Ovary (tissue), 9 donors: ENCODE results near the gene TMEM234. TPM values are rescaled to one million over a fixed set of nuclear protein-coding genes. Genes with fewer than 3 reads are reported as not detected.

Source experiments
- DNase-seq, 5 donors: peaks; one replicate each; pipeline ENCODE4 v3.0.0-alpha.2; 2019 to 2020
- H3K27ac ChIP-seq, 2 donors: fragments of 200-600 bp; one replicate each; pipeline versions ENCODE4 v1.5.1 to v1.8.0; 2019 to 2022
- H3K27me3 ChIP-seq: fragments of 200-600 bp; one replicate; pipeline ENCODE4 v1.8.0; 2022
- H3K36me3 ChIP-seq: fragments of 200-600 bp; sonication (generic); one replicate; pipeline ENCODE4 v1.5.1; 2019
- H3K4me1 ChIP-seq: one replicate; pipeline ENCODE4 v1.8.1; 2013; ENCODE audit warnings: mild to moderate bottlenecking, moderate library complexity; ENCODE audit not compliant: insufficient read depth
- H3K4me3 ChIP-seq: fragments of 200-600 bp; sonication (generic); one replicate; pipeline ENCODE4 v1.5.1; 2017
- H3K9me3 ChIP-seq, 2 donors: fragments of 200-600 bp in 1 of 2; sonication (generic) in 1 of 2; one replicate each; pipeline versions ENCODE4 v1.5.1 to v1.8.1; 2013 to 2019; ENCODE audit warnings: mild to moderate bottlenecking in 1 of 2, moderate library complexity in 1 of 2
- EP300 ChIP-seq: sonication (generic); formaldehyde crosslinking; IDR thresholded peaks from one replicate; pipeline ENCODE4 v1.6.1; 2017; ENCODE audit warnings: antibody characterized with exemption
- POLR2A ChIP-seq: fragments of 450-650 bp; IDR thresholded peaks from one replicate; pipeline ENCODE4 v1.6.1; 2017; ENCODE audit warnings: antibody characterized with exemption, mild to moderate bottlenecking, moderate library complexity
- WGBS, 3 donors: extraction: QIAGEN DNeasy Blood & Tissue Kit in 1 of 3; methylation state at CpG; one replicate each; pipeline versions ENCODE4 v1.1.5 to v1.1.7; 2013 to 2017; 5-methylcytosine and 5-hydroxymethylcytosine counted together
- intact Hi-C, 4 donors: fragments of 100-400 bp; cut with DNase I; formaldehyde crosslinking; loops; one replicate each; pipeline versions ENCODE4 v1.11.0 to v1.15.1; 2022 to 2023
- polyA plus RNA-seq, 2 donors: library from polyadenylated mRNA; stranded (reverse); fragments of 200-250 nt in 1 of 2; fragments of 350-450 nt in 1 of 2; fragmentation: Illumina TruSeq in 1 of 2; extraction: RNeasy Lipid Tissue Mini Kit (QIAGEN cat#74804) in 1 of 2; gene quantifications; one replicate each; pipeline ENCODE4 v1.2.3, GENCODE V29; 2013 to 2014
- total RNA-seq, 7 donors: library from RNA; depleted of rRNA in 2 of 7; stranded (reverse); fragments of >200 nt in 2 of 7; fragmentation: NEBNext Ultra II Directional in 3 of 7; extraction: Animal tissue kit (Norgen Biotek cat#: 25700) in 3 of 7; gene quantifications; one replicate each; pipeline versions ENCODE4 v1.1.0 to v1.2.4, GENCODE V29; 2016 to 2023
- TF ChIP-seq, protein P1 (sequence below), 3 donors: fragments of 450-650 bp in 2 of 3; fragments of 200-600 bp in 1 of 3; IDR thresholded peaks; one replicate each; pipeline versions ENCODE4 v1.5.1 to v1.8.0; 2016 to 2022; ENCODE audit warnings: antibody characterized with exemption in 3 of 3, mild to moderate bottlenecking in 1 of 3
- donor health status: DM: no; HTN: no; CAD: no; lungs with moderate emphysema.
- donor health status: DM: no; HTN: no; CAD: no.
- donor health status: Bipolar disorder and iron deficiency.
- donor health status: DM: yes; HTN: yes; CAD: no.
- donor health status: DM: no; HTN: no; CAD: no.
- donor health status: DM: yes; HTN: yes; CAD: no.

Gene TMEM234
- total and polyA plus RNA-seq, 9 donors = 9.4 to 34.6 (median 21.6) TPM

DNA sequence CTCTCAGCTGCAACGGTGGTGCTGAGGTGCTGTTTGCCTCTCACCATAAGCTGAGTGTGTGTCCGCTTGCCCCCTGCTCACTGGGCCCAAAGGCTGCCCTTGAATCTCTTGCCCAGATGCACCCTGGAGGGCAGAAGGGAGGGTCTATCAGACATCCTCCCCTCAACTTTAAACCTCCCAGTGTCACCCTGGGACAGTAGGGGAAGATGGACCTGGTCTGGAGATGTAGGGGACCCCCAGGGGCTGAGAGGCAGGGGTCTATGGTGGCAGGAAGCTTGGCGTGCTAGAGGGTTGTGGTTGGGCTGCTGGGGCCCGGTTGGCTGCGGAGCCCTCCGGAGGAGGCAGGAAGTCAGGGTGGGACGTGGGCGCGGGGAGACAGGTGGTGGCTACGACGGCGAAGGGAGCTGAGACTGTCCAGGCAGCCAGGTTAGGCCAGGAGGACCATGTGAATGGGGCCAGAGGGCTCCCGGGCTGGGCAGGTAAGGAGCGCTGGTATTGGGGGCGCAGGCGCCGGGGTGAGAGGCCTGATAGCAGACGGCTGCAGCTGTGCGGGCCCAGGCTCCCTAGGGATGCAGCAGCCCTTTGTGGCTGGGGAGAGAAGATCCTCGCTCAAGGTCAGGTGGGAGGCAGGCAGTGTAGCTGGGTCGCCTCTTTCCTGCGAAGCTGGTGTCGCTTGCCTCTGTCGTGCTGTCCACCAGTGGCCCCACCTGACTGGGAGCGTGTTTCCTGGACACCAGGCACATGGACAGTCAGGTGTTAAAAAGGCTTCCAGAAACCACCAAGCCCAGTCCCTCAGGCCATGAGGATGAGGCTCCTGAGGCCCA is 29.0 kb upstream of the TMEM234 start, which contains the start of gene LCK:
TSS of gene LCK (plus strand) at position 373 of the 824 bp plus-strand sequence. CDS start 23,065 bp downstream, outside the sequence.
- intact Hi-C loops = no loop called here

DNA sequence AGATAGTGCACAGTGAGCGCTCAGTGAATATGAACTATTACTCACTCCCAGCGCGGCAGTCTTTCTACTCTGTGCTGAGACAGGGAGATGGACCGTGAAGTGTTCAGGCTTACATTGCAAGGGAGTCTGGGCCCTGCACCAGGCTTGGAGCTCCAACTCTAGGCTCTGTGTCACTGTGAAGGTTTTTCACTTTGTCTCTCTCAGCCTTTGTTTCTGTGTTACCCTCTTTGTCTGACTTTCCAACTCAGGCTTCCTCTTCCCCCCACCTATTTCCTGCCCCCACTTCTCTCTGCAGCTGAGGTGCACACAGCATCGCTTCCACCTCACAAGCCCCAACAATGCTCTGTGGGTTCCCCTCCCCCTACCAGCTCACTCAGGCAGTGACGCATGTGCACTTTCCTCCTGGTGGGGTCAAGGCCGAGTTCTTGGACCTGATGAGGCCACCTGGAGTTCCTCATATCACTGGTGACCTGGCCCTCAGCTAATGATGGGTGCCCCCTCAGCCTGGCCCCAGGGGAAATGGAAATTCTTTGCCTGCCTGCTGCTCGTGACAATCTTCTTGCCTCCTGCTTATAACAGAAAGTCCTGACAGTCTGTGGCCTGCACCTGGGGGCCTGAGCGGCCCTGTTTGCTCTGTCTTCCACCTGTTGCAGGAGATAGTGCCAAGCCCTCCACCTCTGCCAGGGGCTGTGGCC is 27.8 kb upstream of the TMEM234 start:
- Histone ChIP-seq H3K27me3 (no peaks in the 10 kb centered on the region), H3K9me3 (no peaks in the 10 kb centered on the region), H3K4me3 (no peak overlapping the region), H3K36me3 (no peaks in the 10 kb centered on the region), H3K4me1 (peaks cover 12% of the 10 kb centered on the region), H3K27ac (no peak overlapping the region)
- DNase-seq = peak in 4 of 5 donors; percentile 34 to 62 (median 42)
- intact Hi-C loops = loop anchor here in 1 of 4 donors (10.0 kb wide), 1 partner anchor 115 kb away; the partner anchor contains the start of genes FAM229A and TSSK3
- TF ChIP-seq POLR2A (no peak), EP300 (no peak)
- TF ChIP-seq, protein P1, sequence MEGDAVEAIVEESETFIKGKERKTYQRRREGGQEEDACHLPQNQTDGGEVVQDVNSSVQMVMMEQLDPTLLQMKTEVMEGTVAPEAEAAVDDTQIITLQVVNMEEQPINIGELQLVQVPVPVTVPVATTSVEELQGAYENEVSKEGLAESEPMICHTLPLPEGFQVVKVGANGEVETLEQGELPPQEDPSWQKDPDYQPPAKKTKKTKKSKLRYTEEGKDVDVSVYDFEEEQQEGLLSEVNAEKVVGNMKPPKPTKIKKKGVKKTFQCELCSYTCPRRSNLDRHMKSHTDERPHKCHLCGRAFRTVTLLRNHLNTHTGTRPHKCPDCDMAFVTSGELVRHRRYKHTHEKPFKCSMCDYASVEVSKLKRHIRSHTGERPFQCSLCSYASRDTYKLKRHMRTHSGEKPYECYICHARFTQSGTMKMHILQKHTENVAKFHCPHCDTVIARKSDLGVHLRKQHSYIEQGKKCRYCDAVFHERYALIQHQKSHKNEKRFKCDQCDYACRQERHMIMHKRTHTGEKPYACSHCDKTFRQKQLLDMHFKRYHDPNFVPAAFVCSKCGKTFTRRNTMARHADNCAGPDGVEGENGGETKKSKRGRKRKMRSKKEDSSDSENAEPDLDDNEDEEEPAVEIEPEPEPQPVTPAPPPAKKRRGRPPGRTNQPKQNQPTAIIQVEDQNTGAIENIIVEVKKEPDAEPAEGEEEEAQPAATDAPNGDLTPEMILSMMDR (IDR thresholded peaks at IDR 0.05) = no peak
- 47 to 56% (median 51%) methylated on average over 9 of the region's 9 CpGs for WGBS, 3 donors

More for the DNA sequence above, 29.0 kb upstream of the TMEM234 start, which contains the start of gene LCK:
- no peak for DNase-seq
- TF ChIP-seq, protein P1 (IDR thresholded peaks at IDR 0.05) = no peak
- no peak for TF ChIP-seq POLR2A
- no peak for TF ChIP-seq EP300
- Histone ChIP-seq H3K9me3 (no peaks in the 10 kb centered on the region), H3K27ac (no peak within 1 kb of the TSS), H3K27me3 (no peaks in the 10 kb centered on the region), H3K4me3 (no peak within 1 kb of the TSS), H3K4me1 (peaks cover 12% of the 10 kb centered on the region), H3K36me3 (no peaks in the 10 kb centered on the region)
- 66 to 77% (median 76%) methylated on average over 25 of the region's 25 CpGs for WGBS, 3 donors

DNA sequence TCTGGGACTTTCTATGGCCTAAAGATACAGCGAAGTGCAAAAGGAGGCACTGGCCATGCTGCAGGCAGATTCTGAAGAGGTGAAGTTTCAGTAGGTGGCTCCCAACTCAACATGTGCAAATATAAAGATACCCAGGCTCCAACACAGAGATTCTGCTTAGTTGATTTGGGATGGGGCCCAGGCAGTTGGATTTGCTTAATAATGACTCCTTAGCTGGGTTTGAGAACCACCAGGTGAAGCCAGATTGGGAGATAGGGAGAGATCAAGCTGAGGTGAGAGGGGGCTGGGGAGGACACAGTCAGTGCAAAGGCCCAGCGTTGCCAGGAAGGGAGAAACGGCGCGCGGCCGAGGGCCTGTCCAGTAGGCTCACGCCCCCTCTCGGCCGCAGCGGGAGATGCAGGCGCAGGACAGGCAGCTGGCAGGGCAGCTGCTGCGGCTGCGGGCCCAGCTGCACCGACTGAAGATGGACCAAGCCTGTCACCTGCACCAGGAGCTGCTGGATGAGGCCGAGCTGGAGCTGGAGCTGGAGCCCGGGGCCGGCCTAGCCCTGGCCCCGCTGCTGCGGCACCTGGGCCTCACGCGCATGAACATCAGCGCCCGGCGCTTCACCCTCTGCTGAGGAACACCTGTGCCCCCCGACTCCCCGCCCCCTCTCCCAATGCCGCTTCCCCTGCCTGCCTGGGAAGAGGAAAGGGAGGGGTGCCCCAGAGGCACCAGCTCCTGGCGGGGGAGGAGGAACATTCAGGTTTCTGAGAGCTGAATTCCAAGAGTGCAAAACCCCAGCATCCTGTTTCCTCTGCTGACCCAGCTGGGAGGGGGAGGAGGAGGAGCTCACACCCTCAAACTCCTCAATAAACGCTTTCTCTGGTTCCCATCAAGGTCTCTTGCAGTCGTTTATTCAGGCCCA is 26.1 kb upstream of the TMEM234 start:
- no peak overlapping the region for H3K4me3 ChIP-seq
- no peaks in the 10 kb centered on the region for H3K36me3 ChIP-seq
- WGBS, 3 donors = 6 to 11% (median 7%) methylated on average over 14 to 31 of the region's 31 CpGs
- no peak for TF ChIP-seq POLR2A
- TF ChIP-seq, protein P1 (IDR thresholded peaks at IDR 0.05) = peak; percentile 33 to 81 (median 76)
- H3K27me3 ChIP-seq = no peaks in the 10 kb centered on the region
- peak; percentile 82 to 88 (median 84) for DNase-seq
- H3K27ac ChIP-seq = no peak overlapping the region
- H3K9me3 ChIP-seq = no peaks in the 10 kb centered on the region
- H3K4me1 ChIP-seq = peaks cover 12% of the 10 kb centered on the region
- intact Hi-C loops = loop anchor here in 1 of 4 donors (10.0 kb wide), 1 partner anchor 117 kb away; the partner anchor contains the start of genes FAM229A and TSSK3
